Stimulated activated CD4-positive, alpha-beta T cell treated with anti-CD3 and anti-CD28 coated beads, Interleukin-2, amount 100 ng/mL, for 24 hours (primary cell): Measurements from ENCODE around the gene SNORC.
A peak's percentile ranks its signal among the peaks of the same experiment; 100 is the strongest.

Experiments used
- DNase-seq, 2 donors: peaks; one replicate each; pipeline ENCODE4 v3.0.0-alpha.2; 2020

Gene SNORC

DNA sequence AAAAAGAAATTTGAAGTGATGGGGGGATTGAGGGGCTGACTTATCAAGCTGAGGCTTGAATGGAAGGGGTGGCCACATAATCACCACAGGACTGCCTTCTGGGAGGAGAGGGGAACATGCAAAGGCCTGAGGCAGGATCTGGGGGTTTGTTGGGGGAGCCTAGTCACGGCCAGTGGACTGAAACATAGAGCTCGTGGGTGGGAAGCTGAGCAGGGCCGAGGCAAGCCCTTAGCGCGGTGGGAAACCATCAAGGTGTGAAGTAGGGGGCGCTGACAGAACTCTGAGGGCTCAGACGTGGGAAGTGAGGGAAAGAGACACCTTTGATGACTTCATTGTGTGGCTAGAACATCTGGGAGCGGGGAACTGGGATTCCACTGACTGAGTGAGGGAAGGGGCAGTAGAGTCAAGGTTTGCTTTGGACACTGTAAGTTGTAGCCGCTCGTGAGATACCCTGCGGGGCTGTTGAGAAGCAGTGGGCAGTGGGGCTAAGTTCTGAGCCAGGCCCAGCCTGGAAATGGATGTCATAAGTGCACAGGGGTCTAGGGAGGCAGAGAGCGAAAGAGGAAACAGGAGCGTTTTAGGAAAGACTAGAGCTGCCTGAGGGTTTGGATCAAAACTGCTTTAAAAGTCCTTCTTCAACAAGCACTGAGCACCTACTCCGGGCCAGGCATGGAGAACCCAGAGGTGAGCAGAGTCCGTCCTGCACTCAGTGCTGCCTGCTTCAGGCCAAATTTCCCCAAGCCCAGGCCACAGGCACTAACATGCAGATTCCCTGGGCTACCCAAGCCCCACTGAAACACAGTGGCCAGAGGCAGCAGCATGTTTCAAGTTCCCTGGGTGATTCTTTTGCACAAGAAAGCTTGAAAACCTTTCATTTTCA, 686 bp upstream of the SNORC start:
- no peak for DNase-seq

DNA sequence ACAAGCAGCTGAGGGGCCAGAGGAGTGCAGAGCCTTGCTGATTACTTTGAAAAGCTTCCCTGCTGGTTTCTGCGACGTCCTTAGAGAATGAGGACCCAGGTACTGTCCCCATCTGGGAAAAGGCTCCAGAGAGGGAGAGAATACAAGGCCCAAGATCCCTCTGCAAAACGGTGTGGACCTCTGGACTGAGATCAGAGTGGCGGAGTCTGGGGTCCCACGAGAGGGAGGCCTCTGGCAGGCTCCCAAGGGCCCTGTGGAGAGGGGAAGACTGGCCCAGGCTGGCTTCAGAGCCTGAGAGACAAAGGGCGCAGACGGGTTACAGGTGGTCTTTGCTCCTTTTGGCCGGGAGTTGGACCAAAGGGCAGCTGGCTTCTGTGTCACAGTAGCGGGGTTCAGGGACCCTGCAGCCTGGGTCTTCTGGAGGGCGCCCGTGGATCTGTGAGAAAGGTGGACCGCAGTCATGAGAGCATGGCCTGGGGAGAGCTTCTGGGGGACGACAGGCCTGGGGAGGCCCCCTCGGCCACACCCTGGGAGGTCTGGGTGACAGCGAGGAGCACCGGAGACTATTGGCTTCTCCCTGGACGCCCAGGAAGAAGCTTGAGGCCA, 805 bp downstream of the SNORC start:
- DNase-seq: no peak

DNA sequence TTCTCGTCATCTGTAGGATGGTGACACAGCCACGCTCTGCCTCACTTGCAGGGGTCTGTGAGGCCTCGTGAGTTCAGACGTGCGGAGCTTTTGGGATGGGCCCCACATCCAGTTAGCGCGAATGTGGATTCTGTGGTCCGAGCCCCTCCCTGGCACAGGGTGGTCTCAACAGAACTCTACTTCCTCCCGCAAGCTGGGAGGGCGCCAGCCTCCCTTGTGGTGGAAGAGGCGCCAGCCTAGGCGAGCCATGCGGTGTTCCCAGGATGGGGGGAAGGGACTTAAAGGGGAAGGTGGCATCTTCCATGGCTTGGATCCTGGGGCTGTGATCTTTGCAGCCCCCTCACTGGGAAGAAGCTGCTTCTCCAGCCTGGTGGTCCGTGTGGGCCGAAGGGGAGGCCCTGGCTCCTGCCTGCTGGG, 1.4 kb downstream of the SNORC start:
- no peak for DNase-seq

DNA sequence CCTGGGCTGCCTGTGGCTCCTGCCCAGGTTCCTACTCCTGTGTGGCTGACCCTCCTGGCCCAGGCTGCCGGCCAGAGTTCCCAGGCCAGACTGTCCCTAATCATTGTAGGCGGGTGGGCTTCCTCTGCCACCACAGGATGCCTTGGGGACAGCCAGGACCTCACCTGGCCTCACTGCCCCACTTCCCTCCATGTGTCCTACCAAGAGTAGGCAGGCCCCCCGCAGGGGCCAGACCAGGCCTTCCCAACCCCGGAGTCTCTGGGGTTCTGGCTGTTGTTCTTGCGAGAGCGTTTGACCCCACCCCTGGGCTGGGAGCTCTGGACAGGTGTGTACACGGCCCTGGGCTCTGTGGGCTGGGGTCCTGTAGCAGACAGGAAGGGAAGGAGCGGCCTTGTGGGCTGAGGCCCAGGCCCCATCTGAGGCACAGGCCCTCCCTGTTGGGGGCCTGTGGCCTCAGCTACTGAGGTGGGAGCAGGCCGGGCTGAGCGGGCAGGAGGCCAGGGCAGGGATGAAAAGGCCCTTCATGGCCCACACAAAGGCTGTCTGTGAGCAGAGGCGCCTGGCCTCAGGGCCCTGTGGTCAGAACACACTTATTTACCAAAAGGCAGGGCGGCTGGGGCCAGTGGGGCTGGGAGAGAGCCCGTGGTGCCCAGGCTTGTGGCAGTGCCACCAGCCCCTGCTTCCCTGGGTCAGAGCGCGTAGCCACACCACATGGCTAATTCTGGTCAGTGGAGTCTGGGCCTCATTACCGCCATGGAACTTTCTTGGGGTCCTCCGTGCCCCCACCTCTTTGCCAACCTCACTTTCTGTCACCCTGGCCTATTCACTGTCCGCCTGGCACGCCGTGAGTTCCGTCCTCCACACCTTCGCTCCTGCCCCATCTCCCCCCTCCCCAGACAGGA, 2.0 kb downstream of the SNORC start:
- no peak for DNase-seq

DNA sequence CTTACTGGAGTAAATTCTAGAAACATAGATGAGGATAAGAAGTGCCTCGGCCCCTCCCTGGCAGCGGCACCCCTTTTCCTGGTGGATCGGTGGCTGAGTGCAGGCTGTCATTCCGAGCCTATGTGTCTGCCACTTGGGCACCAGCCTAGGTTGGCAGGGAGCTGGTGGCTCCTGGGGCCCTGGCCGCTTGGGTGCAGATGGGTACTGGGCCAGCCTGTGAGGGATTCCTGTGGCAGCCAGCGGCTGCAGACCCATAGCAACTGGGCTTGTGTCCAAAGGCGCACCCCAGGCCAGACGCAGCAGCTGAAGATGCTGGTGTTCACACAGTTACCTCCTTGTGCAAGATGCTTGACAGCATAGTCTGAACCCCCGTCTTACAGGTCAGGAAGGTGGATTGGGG, 2.8 kb downstream of the SNORC start:
- DNase-seq: no peak

DNA sequence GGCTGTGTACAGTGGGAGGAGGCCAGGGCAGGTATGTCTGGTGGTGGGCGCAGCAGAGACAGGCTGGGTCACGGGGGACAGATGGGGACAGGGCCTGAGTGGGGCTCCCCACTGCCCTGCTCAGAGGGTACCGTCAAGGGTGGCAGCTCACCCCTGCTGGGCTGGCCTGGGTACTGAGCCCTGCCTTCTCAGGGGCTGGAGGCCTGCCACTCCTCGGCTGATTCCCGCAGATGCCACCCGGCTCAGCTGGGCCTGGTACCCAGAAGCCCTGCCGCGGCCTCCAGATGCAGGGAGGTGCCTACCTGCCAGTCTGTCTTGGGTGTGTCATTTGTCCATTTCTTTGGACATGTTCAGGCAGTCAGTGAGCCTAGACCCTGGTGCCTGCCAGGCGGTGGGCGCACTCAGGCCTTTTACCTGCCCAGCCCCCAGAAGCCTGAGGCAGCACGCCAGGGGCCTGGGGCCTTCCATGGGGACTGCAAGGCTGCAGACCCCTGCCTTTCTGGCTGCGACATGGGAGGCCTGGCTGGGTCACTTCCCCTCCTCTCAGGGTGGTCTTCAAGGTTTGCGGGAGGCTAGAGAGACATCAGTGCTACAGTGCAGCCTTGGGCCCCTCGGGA, 3.3 kb downstream of the SNORC start:
- DNase-seq: no peak

DNA sequence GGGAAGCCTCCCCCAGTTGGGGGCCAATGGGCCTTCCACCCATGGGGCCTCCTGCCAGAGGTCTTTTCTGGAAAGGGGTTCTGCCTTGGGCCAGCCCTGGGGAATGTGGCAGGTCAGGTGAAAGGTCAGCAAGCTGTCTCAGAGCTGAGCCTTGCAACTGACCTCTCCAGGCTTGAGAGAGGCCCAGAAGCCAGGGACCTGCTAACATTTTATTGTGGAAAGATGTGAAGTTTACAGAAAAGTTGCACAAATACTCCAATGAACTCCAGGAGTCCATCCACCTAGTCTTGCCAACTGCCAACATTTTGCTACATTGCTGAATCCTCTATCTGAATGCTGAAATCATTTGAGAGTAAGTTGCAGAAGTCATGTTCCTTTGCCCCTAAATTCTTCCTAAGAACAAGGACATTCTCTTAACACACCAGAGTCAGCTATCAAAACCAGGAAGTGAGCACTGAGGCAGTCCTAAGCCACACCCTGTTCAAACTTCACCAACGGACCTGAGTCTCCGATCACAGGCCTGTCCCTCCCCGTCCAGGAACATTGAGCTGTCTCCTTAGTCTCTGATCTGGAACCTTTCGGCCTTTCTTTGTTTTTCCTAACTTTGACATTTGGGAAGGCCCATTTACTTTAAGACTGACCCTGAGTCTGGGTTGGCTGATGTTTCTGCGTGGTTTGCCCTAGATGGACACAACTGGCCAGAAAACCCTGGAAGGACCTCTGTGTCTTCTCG, 4.0 kb downstream of the SNORC start:
- no peak for DNase-seq

DNA sequence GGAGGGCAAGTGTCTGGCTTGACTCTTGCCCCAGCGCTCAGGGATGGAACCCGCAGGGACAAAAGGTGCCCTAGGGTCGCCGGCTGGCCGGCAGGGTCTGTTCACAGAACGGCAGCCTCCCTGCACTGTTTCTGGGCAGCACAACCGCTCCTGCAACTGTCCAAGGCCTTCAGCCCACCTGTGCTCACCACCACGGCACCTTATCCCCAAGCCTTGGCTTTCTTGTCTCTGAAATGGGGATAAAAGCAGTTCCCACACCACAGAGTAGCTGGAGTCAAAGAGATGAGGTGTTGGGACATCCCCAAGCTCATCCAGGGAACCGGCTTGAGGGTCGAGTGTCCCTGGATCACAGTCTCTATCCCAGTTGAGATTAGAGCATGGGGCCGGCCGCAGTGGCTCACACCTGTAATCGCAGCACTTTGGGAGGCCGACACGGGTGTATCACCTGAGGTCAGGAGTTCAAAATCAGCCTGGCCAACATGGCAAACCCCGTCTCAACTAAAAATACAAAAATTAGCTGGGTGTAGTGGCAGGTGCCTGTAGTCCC, 4.7 kb downstream of the SNORC start:
- no peak for DNase-seq

DNA sequence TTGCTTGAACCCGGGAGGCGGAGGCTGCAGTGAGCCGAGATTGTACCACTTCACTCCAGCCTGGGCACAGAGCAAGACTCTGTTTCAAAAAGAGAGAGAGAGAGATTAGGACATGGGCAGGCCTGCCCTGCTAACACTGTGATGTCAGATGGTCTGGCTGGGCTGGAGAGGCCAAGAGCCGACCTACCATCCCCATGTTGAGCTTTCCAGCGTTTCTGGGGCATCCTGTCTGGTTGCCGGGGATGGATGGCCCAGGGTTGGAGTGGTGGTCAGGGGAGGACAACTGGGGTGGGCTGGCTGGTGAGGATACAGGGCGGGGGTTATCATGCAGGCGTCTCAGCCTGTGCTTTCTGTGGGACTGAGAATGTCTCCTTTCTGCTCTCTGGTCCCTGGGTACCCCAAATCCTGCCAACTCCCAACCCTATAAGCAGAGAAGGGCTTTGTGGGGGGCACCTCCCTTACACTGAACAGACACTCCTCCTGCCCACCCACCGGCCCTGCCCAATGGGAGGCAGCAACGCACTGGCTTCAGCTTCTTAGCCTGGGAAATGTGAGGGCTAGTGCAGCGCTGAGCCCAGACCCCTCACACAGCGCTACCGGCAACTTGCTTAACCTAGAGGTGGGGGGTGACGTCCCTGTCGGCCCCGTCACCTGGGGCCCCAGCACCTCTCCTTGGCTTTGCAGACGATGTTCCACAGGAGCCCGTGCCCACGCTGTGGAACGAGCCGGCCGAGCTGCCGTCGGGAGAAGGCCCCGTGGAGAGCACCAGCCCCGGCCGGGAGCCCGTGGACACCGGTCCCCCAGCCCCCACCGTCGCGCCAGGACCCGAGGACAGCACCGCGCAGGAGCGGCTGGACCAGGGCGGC, 5.4 kb downstream of the SNORC start:
- peak in 1 of 2 donors; percentile 17 for DNase-seq

DNA sequence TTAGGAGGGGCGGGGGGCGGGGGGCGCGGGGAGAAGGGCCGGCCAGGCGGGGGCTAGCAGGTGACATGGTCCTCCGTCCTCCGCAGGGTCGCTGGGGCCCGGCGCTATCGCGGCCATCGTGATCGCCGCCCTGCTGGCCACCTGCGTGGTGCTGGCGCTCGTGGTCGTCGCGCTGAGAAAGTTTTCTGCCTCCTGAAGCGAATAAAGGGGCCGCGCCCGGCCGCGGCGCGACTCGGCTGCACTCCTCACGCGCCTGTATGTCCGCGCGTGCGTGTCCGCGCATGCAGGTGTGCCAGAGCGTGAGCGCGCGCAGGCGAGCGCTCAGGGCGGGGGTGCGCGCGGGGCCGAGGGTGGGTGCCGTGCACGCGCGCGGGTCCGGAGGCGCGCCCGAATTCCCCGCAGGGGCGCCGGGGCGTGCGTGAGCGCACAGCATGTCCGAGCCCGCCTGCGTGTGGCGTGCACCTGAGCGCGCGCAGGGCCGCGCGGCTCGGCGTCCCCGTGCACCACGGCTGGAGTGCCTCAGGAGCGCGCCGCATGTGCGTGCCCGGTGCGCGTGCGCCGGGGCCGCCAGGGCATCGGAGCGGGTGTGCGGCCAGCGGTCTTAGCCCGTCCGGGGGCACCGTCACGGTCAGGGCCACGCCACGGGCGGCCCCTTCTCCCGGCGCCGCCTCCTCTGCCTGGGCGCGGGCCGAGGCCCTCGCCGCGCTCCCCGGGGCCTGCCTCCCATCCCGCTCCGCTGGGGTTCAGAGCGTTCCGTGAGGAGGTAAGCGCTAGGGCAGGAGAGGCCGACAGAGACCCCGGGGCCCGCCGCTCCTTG, 6.3 kb downstream of the SNORC start:
- DNase-seq: peak in 1 of 2 donors; percentile 62

DNA sequence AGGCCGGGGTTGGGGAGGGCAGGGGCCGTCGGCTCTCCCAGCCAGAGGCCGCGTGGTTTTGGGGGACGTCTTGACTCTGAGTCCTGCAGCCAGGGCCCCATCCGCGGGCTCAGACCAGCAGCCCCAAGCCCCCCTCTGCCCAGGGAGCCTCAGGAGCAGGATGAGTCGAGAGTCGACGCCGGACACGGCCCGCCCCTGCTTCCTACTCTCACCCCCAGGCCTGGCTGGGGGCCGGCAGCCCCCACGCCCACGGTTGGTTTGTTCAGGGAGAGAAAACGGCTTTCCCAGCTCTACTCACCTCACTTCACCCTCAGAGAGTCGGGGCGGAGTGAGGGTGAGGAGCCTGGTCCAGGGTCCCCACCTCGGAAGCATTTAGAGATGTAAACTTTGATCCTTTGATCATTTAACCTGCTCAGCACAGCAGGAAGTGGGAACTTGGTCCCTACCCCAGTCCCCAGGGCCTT, 6.9 kb downstream of the SNORC start:
- DNase-seq: peak in 1 of 2 donors; percentile 16

DNA sequence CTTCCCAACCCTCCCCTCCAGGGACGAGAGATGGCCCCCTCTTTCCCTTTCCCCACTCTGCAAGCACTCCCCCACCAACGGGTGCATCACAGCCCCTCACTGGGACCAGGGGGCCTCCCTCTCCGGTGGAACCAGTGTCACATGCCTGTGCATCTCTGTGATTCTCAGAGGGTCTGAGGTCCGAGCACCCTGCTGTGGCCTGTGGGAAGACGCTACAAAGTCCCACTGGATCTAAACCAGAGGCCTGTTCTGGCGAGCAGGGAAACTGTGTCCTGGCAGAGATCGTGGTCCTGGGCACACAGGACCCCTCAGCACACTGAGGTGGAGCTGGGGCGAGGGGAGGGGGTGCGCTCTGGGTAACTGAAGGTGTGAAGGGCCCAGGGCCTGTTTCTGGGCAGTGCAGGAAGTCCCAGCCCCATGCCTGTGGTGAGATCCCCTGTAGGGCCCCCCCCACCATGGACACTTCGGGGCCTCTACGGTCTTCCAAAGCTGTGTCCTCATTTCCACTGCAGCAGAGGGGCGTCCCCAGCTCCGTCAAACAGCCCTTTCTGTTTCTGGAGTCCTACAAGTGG, 8.0 kb downstream of the SNORC start:
- no peak for DNase-seq

DNA sequence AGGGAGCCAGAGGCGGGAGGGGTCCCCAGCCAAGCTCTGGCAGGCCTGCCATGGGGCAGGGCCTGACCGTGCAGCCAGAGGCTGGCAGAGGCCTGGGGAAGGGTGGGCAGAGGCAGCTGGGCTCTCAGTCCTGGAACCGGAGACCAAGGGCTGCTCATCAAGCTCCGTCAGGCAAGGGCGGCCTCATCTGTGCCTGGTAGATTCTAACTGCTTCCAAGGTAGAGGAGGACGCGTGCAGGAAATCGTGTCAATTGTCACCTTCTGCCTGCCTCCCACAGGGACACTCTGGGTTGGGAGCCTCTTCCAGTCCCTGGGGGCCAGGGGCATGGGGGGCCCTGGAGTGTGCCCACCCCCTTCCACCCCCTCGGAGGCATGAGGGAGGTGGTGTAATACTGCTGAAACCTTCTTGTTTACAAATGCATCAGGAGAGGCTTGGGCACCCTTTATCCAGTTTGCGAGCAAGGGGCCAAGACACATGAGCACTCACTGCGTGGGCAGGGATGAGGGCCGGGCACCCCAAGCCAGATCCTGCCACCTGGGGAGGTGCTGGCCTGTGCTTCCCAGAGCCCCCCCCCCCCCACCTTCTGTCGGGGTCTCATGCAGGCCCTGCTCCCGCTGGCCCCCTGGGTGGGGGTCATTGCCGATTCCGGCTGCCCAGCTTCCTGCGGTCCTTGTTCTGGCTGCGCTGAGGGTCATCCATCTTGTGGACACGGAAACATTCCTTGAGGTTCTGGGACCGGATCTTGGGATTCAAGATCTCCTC, 9.0 kb downstream of the SNORC start:
- no peak for DNase-seq

DNA sequence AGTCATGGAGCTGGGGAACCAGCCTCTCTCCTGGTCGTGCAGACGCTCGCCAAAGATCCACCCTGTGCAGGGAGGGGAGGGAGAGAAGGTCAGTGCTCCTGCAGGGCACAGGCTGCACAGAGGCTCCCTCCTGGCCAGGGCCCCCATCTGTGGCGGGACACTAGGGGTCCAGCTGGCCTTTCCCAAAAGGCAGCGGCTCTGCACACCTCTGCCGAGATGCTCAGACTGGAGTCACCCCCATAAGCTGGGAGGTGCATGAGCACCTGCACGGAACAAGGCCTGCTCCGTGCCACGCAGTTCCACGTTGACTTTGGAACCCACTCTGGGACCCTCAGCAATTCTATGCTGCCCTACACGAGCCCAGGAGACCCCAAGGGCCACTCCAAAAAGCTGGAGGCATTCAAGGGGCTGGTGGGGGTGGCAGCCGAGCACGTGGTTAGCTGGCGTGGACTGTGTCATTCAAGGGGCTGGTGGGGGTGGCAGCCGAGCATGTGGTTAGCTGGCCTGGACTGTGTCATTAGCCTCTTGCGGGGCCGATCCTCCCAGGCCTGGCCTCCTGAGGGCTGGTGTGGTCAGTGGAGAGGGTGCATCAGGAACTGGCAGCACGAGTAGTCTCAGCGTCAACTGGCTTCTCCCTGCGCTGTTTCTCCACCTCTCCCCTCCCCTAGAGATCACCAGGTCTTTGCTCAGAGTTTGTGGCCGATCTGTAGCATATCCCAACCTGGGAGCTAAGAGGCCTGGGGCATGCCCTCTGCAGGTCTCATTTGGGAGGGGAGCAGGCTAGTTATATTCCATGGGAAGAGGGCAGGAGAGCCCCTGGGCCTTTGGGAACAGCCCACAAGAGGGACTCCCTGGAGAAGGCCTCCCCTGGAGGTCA, 9.8 kb downstream of the SNORC start:
- no peak for DNase-seq

DNA sequence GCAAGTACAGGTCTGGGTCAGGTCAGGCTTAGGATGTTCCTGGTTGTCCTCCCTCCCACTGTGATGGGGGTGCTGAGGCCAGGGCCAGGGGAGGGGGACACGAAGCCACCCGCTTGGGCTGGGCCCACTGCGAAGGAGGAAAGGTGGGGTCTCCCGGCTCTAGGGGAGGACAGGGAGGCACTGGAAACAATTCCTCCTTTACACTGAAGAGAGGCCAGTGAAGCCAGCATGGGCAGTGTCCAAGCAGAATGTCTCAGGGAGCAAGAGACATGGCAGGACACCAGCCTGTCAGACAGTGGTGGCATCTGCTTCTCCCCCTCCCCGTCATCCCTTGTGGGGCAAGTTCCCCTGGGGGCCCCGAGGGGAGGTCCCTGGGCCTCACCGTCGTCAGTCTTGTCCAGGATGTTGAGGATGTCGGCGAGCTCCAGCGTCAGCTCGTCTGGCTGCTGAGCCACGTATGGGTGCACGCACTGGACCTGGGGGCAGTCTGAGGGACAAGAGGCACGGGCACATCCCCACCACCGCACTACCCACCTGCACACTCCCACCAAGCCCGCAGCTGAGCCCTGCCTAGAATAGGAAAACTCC, 10.8 kb downstream of the SNORC start:
- DNase-seq: no peak

DNA sequence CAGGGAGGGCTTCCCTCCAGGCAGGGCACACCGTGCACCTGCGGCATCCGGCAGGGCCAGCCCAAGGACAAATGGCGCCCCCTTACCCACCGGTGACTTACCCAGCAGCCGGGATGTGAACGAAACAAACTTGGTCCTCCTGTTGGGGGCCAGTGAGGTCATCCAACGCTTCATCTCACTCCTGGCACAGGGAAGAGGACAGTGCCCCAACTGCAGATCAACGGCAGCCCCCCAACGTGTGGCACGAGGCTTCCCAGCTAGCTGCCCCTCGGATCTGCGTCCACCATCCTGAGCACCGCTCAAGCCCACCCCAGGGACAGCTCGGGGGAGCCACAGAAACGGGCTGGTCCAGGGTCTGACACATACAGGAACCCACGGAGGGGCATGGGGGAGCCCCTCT, 12.0 kb downstream of the SNORC start:
- no peak for DNase-seq

DNA sequence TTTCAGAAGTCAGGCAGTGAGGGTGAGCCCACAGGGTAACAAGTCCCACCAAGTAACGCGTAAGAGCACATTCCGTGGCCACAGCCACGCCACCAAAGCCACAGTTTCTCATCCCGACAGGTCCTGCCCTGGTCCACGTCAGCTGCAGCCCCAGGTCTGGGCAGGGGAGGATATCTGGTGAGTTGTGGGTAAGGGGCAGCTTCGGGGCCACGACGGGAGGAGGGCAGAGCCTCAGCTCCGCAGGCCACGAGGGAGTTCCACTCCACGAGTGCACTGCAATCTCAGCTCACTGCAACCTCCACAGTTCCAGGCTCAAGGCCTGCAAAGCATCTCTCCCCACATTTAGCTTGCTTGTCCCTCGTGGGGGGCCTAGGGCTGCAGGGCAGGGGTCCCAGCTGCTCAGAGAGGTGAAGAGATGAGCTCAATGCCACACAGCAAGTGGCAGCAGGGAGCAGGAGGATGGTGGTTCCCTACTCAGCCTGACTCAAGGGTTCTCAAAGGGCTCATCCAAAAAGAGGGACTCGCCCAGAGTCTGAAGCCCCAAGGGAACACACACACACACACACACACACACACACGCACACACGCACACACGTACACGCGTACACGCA, 12.5 kb downstream of the SNORC start:
- DNase-seq: no peak
